Gastrocnemius medialis (tissue), 4 donors: ENCODE data around the gene NRG3.

ENCODE experiments used
- CTCF ChIP-seq, 5 experiments: fragments of 450-650 bp in 3 of 5; fragments of 200-600 bp in 2 of 5; sonication (generic) in 2 of 5; IDR thresholded peaks in 4 of 5; conservative IDR thresholded peaks in 1 of 5; 1 replicate in 4 of 5; 2 replicates in 1 of 5; pipeline ENCODE4 v1.5.1; 2016 to 2019; ENCODE audit warnings: antibody characterized with exemption in 5 of 5, mild to moderate bottlenecking in 3 of 5, moderate library complexity in 3 of 5
- POLR2A ChIP-seq, 2 donors: fragments of 450-650 bp; IDR thresholded peaks; one replicate each; pipeline ENCODE4 v1.6.1; 2017; ENCODE audit warnings: antibody characterized with exemption in 2 of 2, mild to moderate bottlenecking in 2 of 2, moderate library complexity in 2 of 2

GRCh38 chr10:81981724-81982123, 106.7 kb downstream of the NRG3 start:
- TF ChIP-seq CTCF (IDR thresholded peaks at IDR 0.05 in 4 of 5, conservative IDR thresholded peaks at IDR 0.05 in 1 of 5) (no peak), POLR2A (IDR thresholded peaks at IDR 0.05) (no peak)
